Liver (tissue), 9 donors: ENCODE results near the gene VAPB. TPM values are rescaled to one million over a fixed set of nuclear protein-coding genes. Genes with fewer than 3 reads are reported as not detected.

Source experiments
- DNase-seq: peaks from one replicate; pipeline ENCODE4 v3.0.0-alpha.2; 2017; ENCODE audit warnings: low spot score
- H3K27ac ChIP-seq, 2 donors: one replicate each; pipeline ENCODE4 v1.7.0; 2013; ENCODE audit warnings: inconsistent platforms in 2 of 2, low read length in 2 of 2, control low read depth in 1 of 2, low read depth in 1 of 2, mild to moderate bottlenecking in 1 of 2
- H3K27me3 ChIP-seq, 4 donors: one replicate each; pipeline versions ENCODE4 v1.6.1 to v1.7.0; 2013; ENCODE audit warnings: low read length in 3 of 4, inconsistent platforms in 1 of 4, mild to moderate bottlenecking in 1 of 4, moderate library complexity in 1 of 4; ENCODE audit not compliant: control insufficient read depth in 4 of 4, insufficient read depth in 4 of 4
- H3K36me3 ChIP-seq, 4 donors: one replicate each; pipeline versions ENCODE4 v1.6.1 to v1.7.0; 2013; ENCODE audit warnings: low read length in 3 of 4, mild to moderate bottlenecking in 3 of 4, low read depth in 1 of 4, moderate library complexity in 1 of 4; ENCODE audit not compliant: control insufficient read depth in 4 of 4, insufficient read depth in 3 of 4
- H3K4me1 ChIP-seq, 4 donors: one replicate each; pipeline versions ENCODE4 v1.6.1 to v1.7.0; 2013; ENCODE audit warnings: low read length in 3 of 4, mild to moderate bottlenecking in 3 of 4, moderate library complexity in 1 of 4; ENCODE audit not compliant: control insufficient read depth in 4 of 4, insufficient read depth in 4 of 4
- H3K4me3 ChIP-seq, 3 donors: one replicate each; pipeline versions ENCODE4 v1.6.1 to v1.7.0; 2013; ENCODE audit warnings: low read length in 3 of 3, control low read depth in 1 of 3, low read depth in 1 of 3, mild to moderate bottlenecking in 1 of 3
- H3K9ac ChIP-seq, 2 donors: one replicate each; pipeline ENCODE4 v1.7.0; 2013; ENCODE audit warnings: low read length in 2 of 2, mild to moderate bottlenecking in 2 of 2, moderate library complexity in 2 of 2, control low read depth in 1 of 2, low read depth in 1 of 2
- H3K9me3 ChIP-seq, 4 donors: one replicate each; pipeline versions ENCODE4 v1.6.1 to v1.7.0; 2013; ENCODE audit warnings: low read length in 3 of 4; ENCODE audit not compliant: control insufficient read depth in 4 of 4
- CTCF ChIP-seq: fragments of 150-350 bp; IDR thresholded peaks from 2 replicates; pipeline ENCODE4 v1.5.1; 2017; ENCODE audit warnings: improper control_type of control experiment, low read depth, low read length; ENCODE audit not compliant: missing input control
- FOXA1 ChIP-seq: IDR thresholded peaks from 2 replicates; pipeline ENCODE4 v1.6.1; 2016; ENCODE audit warnings: antibody characterized with exemption
- GABPA ChIP-seq, 2 donors: IDR thresholded peaks in 1 of 2; conservative IDR thresholded peaks in 1 of 2; 2 replicates each; pipeline ENCODE4 v1.6.1; 2016; ENCODE audit warnings: antibody characterized with exemption in 2 of 2, mild to moderate bottlenecking in 1 of 2, moderate library complexity in 1 of 2
- HNF4A ChIP-seq, 2 donors: conservative IDR thresholded peaks; 2 replicates each; pipeline ENCODE4 v1.6.1; 2016; ENCODE audit warnings: antibody characterized with exemption in 2 of 2, mild to moderate bottlenecking in 2 of 2
- JUND ChIP-seq, 2 donors: IDR thresholded peaks; 2 replicates each; pipeline ENCODE4 v1.6.1; 2016; ENCODE audit warnings: antibody characterized with exemption in 2 of 2
- MAX ChIP-seq: IDR thresholded peaks from 2 replicates; pipeline ENCODE4 v1.6.1; 2016; ENCODE audit warnings: antibody characterized with exemption
- REST ChIP-seq: IDR thresholded peaks from 2 replicates; pipeline ENCODE4 v1.6.1; 2016; ENCODE audit warnings: antibody characterized with exemption, mild to moderate bottlenecking
- RXRA ChIP-seq, 2 donors: IDR thresholded peaks; 2 replicates each; pipeline ENCODE4 v1.6.1; 2017 to 2018; ENCODE audit warnings: antibody characterized with exemption in 2 of 2, mild to moderate bottlenecking in 1 of 2
- SP1 ChIP-seq: IDR thresholded peaks from 2 replicates; pipeline ENCODE4 v1.6.1; 2018; ENCODE audit warnings: antibody characterized with exemption, mild to moderate bottlenecking
- TAF1 ChIP-seq: conservative IDR thresholded peaks from 2 replicates; pipeline ENCODE4 v1.6.1; 2016; ENCODE audit warnings: antibody characterized with exemption, mild to moderate bottlenecking
- YY1 ChIP-seq: IDR thresholded peaks from 2 replicates; pipeline ENCODE4 v1.6.1; 2016; ENCODE audit warnings: antibody characterized with exemption, mild to moderate bottlenecking
- WGBS: extraction: QIAGEN DNeasy Blood & Tissue Kit; methylation state at CpG from one replicate; pipeline ENCODE4 v1.1.7; 2013; 5-methylcytosine and 5-hydroxymethylcytosine counted together
- polyA plus RNA-seq, 2 donors: library from polyadenylated mRNA; stranded (reverse) in 1 of 2; unstranded in 1 of 2; fragments of 200-250 nt in 1 of 2; fragments of >200 nt in 1 of 2; fragmentation: Nextera tagmentation in 1 of 2; extraction: Ambion mirVana in 1 of 2; gene quantifications; one replicate each; pipeline versions ENCODE4 v1.2.1 to v1.2.3, GENCODE V29; 2013 to 2015
- total RNA-seq, 2 donors: library from RNA; depleted of rRNA; stranded (reverse); fragments of >200 nt; gene quantifications; one replicate each; pipeline ENCODE4 v1.2.3, GENCODE V29; 2014
- donor health status: healthy.
- donor health status: healthy.
- donor health status: healthy.
- donor health status: healthy.
- donor health status: healthy.

VAPB gene
- total and polyA plus RNA-seq, 4 donors = 12.2 to 21.7 (median 18.5) TPM

GRCh38 chr20:58405504-58406291 is 16.7 kb downstream of the VAPB start:
- 91% methylated on average over 11 of the region's 11 CpGs for WGBS
- Histone ChIP-seq H3K9ac (no peak overlapping the region), H3K4me3 (no peak overlapping the region), H3K27me3 (no peaks in the 10 kb centered on the region), H3K36me3 (no peaks in the 10 kb centered on the region), H3K27ac (no peak overlapping the region), H3K4me1 (peaks cover 6 to 13% (median 8%) of the 10 kb centered on the region in 4 donors), H3K9me3 (no peaks in the 10 kb centered on the region)
- TF ChIP-seq HNF4A (conservative IDR thresholded peaks at IDR 0.05) (no peak), FOXA1 (no peak), MAX (no peak)
- DNase-seq = no peak

GRCh38 chr20:58406422-58407001 is 17.5 kb downstream of the VAPB start:
- H3K4me1 ChIP-seq = peaks cover 0 to 11% (median 5%) of the 10 kb centered on the region in 4 donors
- no peak for TF ChIP-seq TAF1
- TF ChIP-seq MAX = no peak
- TF ChIP-seq REST = no peak
- no peak for TF ChIP-seq JUND (IDR thresholded peaks at IDR 0.05)
- TF ChIP-seq FOXA1 = no peak
- no peak for TF ChIP-seq YY1
- TF ChIP-seq GABPA (IDR thresholded peaks at IDR 0.05 in 1 of 2, conservative IDR thresholded peaks at IDR 0.05 in 1 of 2) = no peak
- no peak for TF ChIP-seq RXRA (IDR thresholded peaks at IDR 0.05)
- TF ChIP-seq SP1 = no peak
- H3K4me3 ChIP-seq = no peak overlapping the region
- H3K9me3 ChIP-seq = no peaks in the 10 kb centered on the region
- no peaks in the 10 kb centered on the region for H3K36me3 ChIP-seq
- no peak overlapping the region for H3K27ac ChIP-seq
- no peak for DNase-seq
- H3K9ac ChIP-seq = no peak overlapping the region
- WGBS = 71% methylated on average over 4 of the region's 4 CpGs
- no peaks in the 10 kb centered on the region for H3K27me3 ChIP-seq

GRCh38 chr20:58407201-58407873 is 18.3 kb downstream of the VAPB start:
- Histone ChIP-seq H3K4me1 (peaks cover 0 to 11% (median 6%) of the 10 kb centered on the region in 4 donors), H3K9ac (no peak overlapping the region), H3K9me3 (no peaks in the 10 kb centered on the region), H3K36me3 (no peaks in the 10 kb centered on the region), H3K27ac (no peak overlapping the region), H3K4me3 (no peak overlapping the region), H3K27me3 (no peaks in the 10 kb centered on the region)
- 70% methylated on average over 4 of the region's 4 CpGs for WGBS
- DNase-seq = no peak
- no peak for TF ChIP-seq CTCF
- TF ChIP-seq RXRA (IDR thresholded peaks at IDR 0.05) = no peak
